ENCODE measurements around the gene TMEM145.

- no peak for TF ChIP-seq CTCF (IDR thresholded peaks at IDR 0.05)
- TF ChIP-seq EP300 (IDR thresholded peaks at IDR 0.05), result no peak
- no peak for TF ChIP-seq POLR2A (IDR thresholded peaks at IDR 0.05)
- no peak for TF ChIP-seq POLR2AphosphoS5 (IDR thresholded peaks at IDR 0.05)
Measured at GRCh38 chr19:42352301-42353259, 39.5 kb downstream of the TMEM145 start.

All from stomach (tissue), 4 donors.